ENCODE measurements around the gene KCNJ4.
"Not testable (repeated sequence)": the region's sequence is repeated elsewhere in the genome, so short reads cannot be mapped to it uniquely, and the experiment has no call there.

KCNJ4 gene

GRCh38 chr22:38406617-38407016, 48.4 kb downstream of the KCNJ4 start:
- no peak for DNase-seq

DNA sequence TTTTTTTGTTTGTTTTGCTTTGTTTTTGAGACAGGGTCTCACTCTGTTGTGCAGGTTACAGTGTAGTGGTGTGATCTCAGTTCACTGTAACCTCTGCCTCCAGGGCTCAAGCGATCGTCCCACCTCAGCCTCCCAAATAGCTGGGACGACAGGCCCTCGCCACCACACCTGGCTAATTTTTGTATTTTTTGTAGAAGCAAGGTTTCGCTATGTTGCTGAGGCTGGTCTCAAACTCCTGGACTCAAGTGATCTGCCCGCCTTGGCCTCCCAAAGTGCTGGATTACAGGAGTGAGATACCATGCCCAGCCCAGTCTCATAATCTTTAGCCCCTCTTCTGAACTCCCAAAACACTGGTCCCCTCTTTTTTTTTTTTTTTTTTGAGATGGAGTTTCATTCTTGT, 50.6 kb downstream of the KCNJ4 start:
- DNase-seq, result no peak

DNA sequence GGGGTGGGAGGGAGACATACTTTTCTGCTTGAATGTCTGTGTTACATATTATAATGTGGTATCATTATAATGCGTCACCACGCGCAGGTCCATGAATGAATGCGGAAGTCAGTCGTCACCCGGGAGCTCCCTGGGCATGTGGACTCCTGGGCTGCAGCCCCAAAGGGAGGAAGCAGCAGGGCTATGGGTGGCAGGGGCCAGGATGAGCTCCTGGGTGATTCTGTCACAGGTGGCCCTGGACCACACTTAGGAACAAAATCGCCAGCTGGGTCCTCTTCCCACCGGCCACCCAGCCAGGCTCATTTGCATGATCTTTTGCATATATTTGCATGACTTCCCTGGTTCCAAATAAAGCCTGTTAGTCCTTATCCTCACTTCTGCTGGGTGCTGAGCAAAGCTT, 51.2 kb downstream of the KCNJ4 start:
- no peak for DNase-seq

GRCh38 chr22:38402204-38402603, 52.8 kb downstream of the KCNJ4 start:
- DNase-seq, result no peak

DNA sequence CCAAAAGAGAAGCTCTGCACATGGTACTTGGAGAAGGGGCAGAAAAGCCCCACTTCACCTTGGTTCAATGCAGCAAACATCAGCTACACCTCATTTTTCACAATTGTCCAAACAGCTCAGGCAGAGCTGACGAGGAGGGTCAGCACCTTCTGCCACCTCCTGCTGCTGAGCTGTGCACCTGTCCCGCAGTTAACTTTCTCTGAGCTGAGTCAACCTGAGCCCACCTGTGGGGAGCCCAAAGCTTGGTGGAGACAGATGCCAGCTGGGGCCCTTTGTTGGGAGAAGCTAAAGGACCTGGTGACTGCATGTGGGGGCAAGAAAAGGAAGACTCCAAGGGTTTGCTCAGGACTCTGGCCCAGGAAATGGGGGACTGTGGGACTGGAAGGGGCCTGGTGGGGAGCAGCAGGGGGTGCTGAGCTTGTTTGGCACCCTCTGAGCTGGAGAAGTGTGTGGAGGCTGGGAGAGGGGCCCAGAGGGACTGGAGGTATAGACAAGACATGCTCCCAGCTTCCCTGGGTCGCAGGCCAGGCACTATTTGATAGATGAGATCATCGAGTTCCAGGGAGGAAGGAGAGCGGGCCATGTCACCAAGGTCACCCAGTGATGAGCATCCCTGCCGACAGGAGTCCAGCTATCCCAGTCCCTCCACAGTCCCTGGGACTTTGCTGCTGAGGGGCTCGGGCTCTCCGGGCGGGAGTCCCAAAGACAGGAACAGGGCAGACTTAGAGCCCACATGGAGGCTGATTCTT, 53.5 kb downstream of the KCNJ4 start:
- DNase-seq, result peak in 1 of 2 experiments; percentile 46

DNA sequence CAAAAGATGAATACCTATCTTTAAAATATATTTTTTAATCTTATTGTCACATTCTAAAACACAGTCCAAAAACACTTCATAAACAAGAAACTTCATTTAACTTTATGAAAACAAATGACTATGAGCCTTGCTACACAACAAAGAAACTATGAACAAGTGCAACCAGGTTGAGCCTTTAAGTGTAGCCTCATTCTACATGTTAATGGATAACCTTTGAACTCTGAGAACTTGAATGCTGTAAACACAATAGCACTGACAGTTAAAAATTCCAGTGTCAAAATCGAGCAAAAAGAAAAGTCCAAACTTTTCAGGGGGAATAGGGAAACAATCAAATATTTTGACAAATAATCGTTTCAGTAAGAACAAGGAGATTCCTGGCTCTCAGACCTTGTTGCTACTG, 54.7 kb downstream of the KCNJ4 start:
- not testable (repeated sequence) for DNase-seq

DNA sequence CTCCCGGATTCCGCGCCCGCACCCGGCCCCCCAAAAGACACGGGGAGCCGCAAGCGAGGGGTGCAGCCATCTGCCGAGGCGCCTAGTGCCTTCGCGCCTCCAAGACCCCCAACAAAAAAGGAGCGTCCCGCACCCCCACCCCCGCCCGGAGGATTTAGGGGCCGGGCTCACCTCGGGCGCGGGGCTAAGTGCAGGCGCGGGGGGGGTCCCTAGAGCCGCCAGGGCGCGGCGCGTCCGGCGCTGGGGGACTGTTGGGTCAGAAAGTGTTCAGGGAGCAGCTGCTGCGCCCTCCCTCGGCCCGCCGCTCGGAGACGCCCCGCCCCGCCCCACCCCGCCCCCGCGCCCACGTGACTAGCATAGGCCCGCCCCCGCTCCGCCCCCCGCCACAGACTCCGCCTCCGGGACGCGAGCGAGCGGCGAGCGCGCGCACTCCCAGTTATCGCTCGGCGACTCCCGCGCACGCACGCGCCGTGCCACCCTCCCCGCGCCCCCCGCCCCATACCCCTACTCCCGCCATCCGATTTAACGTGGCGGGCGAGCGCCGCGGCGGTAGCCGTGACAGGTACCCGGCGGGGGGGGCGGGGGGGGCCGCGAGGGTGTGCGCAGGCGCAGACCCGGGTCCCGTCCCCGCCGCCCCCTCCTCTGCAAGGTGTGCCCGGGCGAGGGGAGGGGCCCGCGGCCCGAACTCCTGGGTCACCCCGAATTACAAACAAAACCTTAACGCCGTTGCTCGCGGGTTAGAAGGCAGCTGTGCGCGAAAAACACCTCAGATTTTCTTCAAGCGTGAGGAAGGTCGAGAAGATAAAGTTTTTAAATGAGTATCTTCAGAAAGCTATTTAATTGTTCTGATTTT, 56.2 kb downstream of the KCNJ4 start:
- DNase-seq, result peak; percentile 82

DNA sequence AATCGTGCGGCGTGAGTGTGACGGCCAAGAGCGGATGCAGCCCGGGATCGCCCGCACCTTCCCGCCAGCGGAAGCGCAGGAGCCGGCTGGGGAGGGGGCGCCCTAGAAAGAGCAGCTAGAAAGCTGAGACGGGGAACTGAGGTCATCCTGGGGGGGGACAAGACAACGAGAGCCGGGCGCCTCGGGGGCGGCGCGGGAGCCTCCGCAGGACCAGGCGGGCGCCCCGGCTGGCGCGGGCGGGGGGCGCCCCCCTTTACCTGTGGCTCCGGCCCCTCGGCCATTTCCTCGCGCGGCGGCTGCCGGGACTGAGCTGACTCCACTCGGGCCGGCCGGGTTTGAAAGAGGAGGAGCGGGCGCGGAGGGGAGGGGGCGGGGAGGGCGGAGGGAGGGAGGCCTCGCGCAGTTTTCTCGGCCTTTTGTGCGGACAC, 56.8 kb downstream of the KCNJ4 start:
- peak; percentile 31 to 34 for DNase-seq

- DNase-seq, result no peak
Measured at GRCh38 chr22:38397189-38398085, 57.6 kb downstream of the KCNJ4 start.

DNA sequence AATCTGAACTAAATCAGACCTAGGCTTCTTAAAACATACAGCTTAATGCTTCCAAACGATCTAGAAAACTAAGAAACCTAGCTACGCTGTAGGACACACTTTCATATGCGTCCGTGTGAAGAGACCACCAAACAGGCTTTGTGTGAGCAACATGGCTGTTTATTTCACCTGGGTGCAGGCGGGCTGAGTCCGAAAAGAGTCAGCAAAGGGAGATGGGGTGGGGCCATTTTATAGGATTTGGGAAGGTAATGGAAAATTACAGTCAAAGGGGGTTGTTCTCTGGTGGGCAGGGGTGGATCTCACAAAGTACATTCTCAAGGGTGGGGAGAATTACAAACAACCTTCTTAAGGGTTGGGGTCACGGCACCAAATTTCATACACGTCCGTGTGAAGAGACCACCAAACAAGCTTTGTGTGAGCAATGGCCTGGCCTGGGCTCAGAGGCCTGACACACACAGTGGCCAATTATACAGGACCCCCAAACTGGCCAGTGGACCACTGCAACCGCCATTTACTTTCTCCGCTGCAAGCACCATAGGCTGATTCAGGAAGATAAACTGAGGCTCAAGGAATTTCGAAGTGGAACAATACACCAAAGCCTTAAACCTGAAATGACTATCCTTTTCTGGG, 58.4 kb downstream of the KCNJ4 start:
- not testable (repeated sequence) for DNase-seq

DNA sequence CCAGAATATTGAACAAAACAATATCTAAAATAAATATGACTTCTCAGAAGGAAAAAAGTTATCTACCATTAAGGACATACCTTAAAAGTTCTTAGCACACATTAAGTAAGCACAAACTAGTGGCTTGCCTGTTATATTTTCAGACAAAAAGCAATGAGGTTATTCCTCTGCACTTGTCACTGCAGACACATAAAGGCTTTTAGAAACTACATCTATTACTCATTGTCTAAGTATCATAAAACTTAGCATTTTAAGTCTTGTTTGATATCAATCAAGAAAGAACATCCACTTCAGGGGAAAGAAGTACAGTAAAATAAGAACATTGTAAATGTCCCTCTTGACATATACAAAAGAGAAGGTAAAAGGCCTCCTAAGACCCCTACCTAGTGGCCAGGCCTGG, 59.1 kb downstream of the KCNJ4 start:
- not testable (repeated sequence) for DNase-seq

DNA sequence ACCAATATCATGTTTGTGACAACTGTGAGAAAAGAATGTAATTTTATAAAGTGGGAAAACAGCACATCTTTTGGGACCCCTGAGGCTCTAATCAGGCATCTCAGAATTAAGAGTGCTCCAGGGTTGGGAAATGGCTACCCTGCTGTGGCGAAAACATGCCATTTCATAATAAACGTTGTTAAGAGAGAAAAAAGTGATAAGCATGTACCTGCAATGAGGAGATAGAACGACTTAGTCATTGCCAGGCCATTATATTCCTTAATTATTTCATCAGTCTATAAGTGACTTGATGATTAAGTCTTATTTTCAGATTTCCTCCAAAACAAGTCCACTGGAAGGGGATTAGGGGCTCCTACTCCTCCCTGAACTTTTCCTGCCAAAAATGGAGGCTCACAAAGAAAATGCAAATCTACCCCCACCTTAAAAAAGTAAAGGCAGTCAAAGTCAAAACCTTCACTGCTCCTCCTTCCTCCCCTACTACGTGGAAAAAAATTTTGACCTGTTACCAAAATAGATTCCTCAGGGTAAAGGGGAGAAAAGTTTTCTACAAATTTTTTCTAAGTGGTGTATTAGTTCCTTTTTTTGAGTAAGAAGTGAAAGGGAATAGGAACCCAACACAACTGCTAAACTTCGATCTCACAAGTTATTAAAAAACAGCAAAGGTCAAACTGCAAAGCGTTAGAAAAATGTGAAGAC, 59.9 kb downstream of the KCNJ4 start:
- not testable (repeated sequence) for DNase-seq

DNA sequence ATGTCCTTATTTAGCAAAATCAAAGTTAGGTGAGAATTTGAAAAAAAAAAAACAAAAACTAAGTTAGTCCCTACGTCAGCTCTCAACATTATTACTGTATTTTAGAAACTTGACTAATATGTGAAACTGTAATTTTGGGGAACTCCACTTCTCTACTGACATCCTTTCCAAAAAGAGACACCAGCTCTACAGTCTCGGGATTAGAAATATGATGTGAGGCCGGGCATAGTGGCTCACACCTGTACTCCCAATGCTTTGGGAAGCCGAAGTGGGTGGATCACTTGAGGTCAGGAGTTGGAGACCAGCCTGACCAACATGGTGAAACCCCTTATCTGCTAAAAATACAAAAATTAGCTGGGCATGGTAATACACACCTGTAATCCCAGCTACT, 65.6 kb downstream of the KCNJ4 start:
- DNase-seq, result not testable (repeated sequence)

DNA sequence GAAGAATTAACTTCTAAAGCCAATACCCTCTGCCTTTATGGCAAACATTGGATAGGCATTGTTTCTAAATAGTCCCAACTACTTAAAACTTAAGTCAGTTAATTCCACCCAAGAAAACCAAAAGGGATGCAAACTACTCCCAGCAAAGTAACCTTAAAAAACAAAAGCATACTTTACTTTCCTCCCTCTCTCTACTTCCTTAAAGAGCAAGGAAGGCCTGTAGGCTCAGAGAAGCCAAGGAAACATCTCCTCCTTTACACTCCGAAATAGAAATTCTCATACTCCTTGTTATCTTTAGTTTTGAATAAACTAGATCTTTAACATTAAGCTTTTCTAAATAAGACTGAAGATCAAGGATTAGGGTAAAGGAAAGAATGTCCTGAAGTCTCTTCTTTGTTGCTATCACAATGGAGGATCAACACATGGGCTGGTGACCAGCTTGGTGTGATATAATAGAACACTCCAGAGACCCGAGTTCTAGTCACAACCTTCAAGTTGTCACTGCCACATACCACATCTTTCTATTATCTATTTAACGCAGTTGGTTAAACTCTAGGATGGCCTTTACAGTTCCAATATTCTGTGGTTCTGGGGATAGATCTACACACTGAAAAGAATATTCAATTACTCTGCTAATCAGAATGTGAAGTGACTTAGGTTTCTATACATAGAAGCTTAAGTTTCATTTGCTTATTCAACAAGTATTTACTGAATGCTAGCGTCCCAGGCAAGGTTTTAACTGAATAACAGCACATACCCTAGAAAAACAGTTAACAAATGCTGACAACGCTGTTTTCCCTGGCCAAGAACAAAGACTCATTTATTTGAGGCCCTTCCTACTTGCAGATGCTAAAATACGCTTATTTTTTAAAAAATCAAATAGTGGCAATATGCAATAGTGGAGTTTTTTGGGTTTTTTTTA, 66.2 kb downstream of the KCNJ4 start:
- not testable (repeated sequence) for DNase-seq

GRCh38 chr22:38386918-38387317, 68.1 kb downstream of the KCNJ4 start:
- DNase-seq, result not testable (repeated sequence)

- DNase-seq, result no peak
Measured at GRCh38 chr22:38383417-38383816, 71.6 kb downstream of the KCNJ4 start.

- not testable (repeated sequence) for DNase-seq
Measured at GRCh38 chr22:38381371-38381770, 73.6 kb downstream of the KCNJ4 start.
